Right lobe of liver (tissue), 4 donors: ENCODE results near the gene SOWAHB.

ENCODE experiments used
- POLR2A ChIP-seq: fragments of 450-650 bp; IDR thresholded peaks from one replicate; pipeline ENCODE4 v1.6.1; 2017; ENCODE audit warnings: antibody characterized with exemption, mild to moderate bottlenecking
- TF ChIP-seq, protein P1 (sequence below), 4 donors: fragments of 200-600 bp in 3 of 4; fragments of 450-650 bp in 1 of 4; IDR thresholded peaks; one replicate each; pipeline versions ENCODE4 v1.5.1 to v1.8.0; 2016 to 2022; ENCODE audit warnings: antibody characterized with exemption in 4 of 4, mild to moderate bottlenecking in 2 of 4
- donor health status: DM: no; HTN: no; CAD: no.
- donor health status: DM: no; HTN: no; CAD: no.
- donor health status: DM: no; HTN: yes; CAD: no.

DNA sequence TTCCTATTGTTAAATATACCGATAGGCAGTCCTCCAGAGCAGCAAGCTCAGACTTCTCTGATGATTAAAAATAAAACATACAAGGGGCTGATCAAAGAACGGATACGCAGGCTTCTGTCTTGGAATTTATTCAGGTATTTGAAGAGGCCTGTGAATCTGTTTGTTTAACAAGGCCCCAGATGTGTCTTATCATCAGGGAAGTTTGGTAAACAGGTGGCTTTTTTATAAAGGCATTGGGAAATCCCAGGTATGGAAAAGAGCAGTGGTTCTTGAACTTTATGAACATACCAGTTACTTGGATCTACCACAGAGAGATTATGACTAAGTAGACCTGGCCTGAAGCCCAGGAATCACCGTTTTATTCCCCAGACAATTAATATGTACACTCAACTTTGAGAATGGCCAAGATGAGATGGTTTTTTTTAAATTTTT lies 47.9 kb downstream of the SOWAHB start:
- no peak for TF ChIP-seq POLR2A
- TF ChIP-seq, protein P1, sequence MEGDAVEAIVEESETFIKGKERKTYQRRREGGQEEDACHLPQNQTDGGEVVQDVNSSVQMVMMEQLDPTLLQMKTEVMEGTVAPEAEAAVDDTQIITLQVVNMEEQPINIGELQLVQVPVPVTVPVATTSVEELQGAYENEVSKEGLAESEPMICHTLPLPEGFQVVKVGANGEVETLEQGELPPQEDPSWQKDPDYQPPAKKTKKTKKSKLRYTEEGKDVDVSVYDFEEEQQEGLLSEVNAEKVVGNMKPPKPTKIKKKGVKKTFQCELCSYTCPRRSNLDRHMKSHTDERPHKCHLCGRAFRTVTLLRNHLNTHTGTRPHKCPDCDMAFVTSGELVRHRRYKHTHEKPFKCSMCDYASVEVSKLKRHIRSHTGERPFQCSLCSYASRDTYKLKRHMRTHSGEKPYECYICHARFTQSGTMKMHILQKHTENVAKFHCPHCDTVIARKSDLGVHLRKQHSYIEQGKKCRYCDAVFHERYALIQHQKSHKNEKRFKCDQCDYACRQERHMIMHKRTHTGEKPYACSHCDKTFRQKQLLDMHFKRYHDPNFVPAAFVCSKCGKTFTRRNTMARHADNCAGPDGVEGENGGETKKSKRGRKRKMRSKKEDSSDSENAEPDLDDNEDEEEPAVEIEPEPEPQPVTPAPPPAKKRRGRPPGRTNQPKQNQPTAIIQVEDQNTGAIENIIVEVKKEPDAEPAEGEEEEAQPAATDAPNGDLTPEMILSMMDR (IDR thresholded peaks at IDR 0.05): no peak
